COR-L47 (cell line): Measurements from ENCODE around the gene ZNF333.

Source experiments
- DNase-seq: peaks from one replicate; lab custom pipeline; 2025; lab: John Stamatoyannopoulos, UW

ZNF333 gene

GRCh38 chr19:14689598-14690503 is at the start of gene ZNF333:
TSS of gene ZNF333 (plus strand) at chr19:14690048. CDS start at chr19:14693492, 3,444 bp downstream.
- peak; percentile 93 for DNase-seq

GRCh38 chr19:14648506-14648905 is 41.3 kb upstream of the ZNF333 start:
- no peak for DNase-seq

DNA sequence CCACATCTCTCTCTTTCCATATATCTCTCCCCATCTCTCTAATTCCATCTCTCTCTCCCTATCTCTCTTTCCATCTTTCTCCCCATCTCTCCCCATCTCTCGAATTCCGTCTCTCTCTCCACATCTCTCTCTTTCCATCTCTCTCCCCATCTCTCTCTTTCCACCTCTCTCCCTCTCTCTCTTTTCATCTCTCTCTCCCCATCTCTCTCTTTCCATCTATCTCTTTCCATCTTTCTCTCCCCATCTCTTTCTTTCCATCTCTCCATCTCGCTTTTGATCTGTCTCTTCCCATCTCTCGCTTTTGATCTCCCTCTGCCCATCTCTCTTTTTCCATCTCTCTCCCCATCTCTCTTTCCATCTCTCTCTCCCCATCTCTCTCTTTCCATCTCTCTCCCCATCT is 40.8 kb upstream of the ZNF333 start:
- no peak for DNase-seq

DNA sequence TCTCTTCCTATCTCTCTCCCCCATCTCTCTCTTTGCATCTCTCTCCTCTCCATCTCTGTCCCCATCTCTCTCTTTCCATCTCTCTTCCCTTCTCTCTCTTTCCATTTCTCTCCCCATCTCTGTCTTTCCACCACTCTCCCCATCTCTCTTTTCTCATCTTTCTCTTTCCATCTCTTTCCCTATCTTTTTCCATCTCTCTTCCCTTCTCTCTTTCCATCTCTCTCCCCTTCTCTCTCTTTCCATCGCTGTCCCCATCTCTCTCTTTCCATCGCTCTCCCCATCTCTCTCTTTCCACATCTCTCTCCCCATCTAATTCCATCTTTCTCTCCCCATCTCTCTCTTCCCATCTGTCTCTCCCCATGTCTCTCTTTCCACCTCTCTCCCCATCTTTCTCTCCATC is 39.7 kb upstream of the ZNF333 start:
- no peak for DNase-seq

DNA sequence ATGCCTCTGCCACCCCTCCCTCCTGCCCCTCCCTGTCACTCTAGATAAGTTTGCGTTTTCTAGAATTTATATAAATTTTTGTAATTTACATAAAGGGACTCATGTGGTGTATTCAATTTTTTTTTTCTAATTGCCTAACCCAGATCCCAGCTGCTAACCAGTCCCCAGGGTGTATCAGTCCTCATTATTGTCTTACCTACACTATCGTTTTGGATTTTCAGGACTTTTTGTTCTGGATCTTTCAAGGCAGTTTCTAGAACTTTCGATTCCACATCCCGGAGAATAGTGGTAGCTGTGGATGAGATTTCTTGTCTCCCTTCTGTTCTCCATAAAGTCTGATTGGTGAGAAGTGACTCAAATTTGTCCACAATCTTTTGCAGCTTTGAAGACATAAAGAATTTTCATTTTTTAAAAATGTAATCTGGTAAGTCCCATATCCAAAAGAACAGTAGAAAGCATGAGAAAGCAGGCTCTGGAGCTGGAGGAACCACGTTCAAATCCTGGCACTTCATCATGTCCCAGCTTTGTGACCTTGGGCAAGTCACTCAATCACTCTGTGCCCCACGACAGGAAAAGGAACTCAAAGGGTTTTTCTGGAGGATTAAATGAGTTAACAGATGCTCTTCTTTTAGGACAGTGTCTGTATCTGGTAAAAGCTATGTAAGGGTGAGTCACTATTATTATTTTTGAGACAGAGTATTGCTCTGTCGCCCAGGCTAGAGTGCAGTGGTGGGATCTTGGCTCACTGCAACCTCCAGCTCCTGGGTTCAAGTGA is 34.9 kb upstream of the ZNF333 start:
- no peak for DNase-seq

DNA sequence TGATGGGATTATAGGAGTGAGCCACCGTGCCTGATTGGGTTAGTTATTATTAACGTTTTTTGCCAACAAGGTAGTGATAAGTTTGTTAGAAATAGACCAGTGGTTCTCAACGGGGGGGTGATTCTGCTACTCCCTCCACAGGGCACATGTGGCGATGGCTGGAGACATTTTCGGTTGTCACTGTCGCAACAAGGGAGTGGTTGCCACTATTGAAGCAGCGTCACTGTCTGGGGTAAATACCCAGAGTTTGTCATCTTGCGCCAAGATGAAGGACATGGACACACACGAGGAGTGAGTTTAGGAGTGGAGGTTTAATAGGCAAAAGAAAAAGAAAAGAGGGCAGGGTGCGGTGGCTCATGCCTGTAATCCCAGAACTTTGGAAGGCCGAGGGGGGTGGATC is 34.1 kb upstream of the ZNF333 start:
- DNase-seq: no peak

DNA sequence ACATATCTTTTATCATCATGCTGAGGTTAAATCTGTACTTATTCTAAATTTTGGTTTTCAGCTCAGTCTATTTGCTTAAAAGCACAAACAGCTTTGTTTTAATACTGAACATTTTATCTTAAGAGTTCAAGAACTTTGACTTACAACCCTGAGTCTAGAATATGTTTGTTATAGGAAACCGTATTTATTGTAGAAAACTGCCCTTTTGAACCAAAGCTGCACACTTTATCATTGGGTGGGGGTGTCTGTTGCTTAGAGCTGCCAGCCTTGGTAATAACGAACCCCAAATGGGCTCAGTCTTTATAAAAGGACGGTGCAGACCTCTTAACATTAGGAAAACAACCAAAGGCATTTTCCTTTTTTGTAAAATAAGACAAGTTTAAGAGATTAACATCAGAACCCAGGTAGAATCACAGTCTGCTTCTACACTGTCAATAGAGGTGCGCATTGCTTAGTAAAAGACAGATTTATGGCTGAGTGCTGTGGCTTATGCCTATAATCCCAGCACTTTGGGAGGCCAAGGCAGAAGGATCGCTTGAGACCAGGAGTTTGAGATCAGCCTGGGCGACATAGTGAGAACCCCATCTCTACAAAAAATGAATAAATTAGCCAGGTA is 29.9 kb upstream of the ZNF333 start:
- DNase-seq: no peak

- no peak for DNase-seq
Observed at GRCh38 chr19:14661372-14661924, 28.4 kb upstream of the ZNF333 start.

DNA sequence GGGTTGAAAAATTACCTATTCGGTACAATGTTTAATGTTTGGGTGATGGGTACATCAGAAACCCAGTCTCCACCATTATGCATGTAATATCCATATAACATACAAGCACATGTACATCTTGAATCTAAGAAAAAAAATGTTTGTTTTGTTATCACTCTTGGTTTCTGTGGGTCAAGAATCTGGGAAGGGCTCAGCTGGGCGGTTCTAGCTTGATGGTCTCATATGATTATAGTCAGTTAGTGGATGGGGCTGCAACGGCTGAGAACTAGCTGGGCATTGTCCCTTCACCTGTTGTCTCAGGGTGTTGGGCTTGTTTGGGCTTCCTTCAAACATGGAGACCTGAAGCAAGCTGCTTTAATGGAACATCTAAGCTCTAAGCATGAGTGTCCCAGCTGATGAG is 19.9 kb upstream of the ZNF333 start:
- DNase-seq: no peak

DNA sequence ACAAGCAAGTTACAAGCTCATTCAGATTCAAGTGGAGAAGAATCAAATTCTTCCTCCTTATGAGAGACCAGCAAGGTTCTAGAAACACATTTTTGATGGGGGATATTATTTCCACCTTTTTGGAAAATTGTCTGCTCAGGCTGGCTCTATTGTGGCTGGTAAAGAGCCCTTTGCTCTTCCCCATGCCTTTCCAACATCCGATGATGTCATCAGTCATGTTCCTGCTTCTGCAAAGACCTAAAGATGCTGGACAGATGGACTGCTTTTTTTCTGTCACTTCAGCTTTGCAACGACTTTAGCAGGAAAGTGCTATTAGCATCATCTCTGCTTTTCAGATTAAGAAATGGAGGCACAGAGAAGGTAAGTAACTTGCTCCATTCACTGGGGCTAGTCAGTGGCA is 19.4 kb upstream of the ZNF333 start:
- DNase-seq: no peak

- no peak for DNase-seq
Observed at GRCh38 chr19:14672188-14672872, 17.5 kb upstream of the ZNF333 start.

DNA sequence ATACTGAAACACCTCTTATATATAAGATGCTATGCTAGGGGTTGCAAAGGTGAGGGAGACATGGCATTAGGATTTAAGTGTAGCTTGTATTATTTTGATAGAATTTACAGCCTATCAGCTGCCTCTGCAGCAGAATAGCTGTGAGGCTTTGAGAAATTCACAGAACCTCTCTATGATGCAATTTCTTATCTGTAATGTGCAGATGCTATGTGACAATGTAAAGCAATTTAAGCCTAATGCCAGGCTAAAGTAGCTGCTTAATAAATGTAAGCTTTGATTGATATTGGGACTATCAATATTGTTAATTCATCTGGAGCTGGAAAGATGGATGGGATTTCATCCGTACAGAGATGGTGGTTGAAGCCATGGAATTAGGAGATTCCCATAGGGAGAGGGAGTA is 16.8 kb upstream of the ZNF333 start:
- no peak for DNase-seq

GRCh38 chr19:14674764-14675163 is 15.1 kb upstream of the ZNF333 start, which contains the start of gene ADGRE3:
TSS of gene ADGRE3 (minus strand) at chr19:14674844. CDS start at chr19:14674770, 74 bp downstream.
- no peak for DNase-seq

- no peak for DNase-seq
Observed at GRCh38 chr19:14676762-14677161, 13.1 kb upstream of the ZNF333 start.

- DNase-seq: no peak
Observed at GRCh38 chr19:14677464-14677863, 12.4 kb upstream of the ZNF333 start.

- no peak for DNase-seq
Observed at GRCh38 chr19:14678199-14678598, 11.6 kb upstream of the ZNF333 start.

DNA sequence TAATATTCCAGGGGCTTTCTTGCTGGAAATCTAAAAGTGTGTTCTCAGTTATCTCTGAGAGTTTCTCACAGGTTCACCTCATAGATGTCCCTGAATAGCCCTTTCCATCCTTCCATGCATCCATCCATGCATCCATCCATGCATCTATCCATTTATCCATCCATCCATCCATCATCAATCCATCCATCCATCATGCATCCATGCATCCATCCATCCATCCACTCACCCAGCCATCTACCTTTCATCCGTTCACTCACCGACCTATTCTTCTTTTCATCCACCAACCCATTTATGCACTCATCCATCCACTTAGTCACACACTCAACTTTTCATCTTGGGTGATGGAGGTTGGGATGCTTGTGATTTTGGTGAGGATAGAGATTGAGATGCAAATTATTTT is 7.8 kb upstream of the ZNF333 start:
- no peak for DNase-seq

GRCh38 chr19:14683439-14683838 is 6.4 kb upstream of the ZNF333 start:
- no peak for DNase-seq

GRCh38 chr19:14686411-14686810 is 3.4 kb upstream of the ZNF333 start:
- DNase-seq: peak; percentile 16

DNA sequence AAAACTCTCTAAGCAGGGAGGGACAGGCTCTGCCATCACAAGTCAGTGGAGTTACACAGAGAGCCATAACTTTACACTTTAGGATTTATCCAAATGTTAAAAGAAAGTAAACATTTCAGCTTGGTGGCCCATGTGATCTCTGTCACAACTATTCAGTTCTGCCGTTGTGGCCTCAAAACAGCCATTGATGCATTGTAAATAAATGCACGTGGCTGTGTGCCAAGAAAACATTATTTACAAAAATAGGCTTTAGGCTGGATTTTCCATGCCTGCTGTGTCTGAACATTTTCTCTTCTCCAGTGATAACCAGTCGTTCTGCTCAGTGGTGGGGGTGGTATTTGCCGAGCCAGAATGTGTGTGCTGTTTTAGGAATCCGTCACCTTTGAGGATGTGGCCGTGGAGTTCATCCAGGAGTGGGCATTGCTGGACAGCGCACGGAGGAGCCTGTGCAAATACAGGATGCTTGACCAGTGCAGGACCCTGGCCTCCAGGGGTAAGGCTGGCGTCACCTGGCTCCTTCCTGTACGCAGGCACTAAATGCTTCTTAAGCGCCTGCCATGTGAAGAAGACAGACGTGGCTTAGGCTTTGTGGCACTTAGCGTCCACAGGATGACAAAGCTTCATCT is 4.9 kb downstream of the ZNF333 start:
- no peak for DNase-seq

DNA sequence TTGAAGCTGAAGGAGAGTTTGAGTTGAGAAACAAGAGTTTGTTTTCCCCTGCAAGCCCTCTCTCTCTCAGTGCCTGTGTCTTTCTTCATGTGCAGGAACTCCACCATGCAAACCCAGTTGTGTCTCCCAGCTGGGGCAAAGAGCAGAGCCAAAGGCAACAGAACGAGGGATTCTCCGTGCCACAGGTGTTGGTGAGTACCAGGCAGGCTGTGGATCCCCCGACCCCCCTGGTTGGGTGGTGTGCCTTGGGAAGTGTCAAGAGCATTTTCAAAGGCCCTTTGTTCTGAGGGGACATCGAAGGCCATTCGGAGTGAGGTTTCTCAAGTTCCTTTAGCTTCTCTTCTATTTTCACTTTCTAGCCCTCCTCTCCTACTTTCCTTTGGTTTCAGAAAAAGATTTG is 5.6 kb downstream of the ZNF333 start:
- no peak for DNase-seq
